Measurements from ENCODE around the gene TIA1.
A peak's percentile ranks its signal among the peaks of the same experiment; 100 is the strongest.
"Not testable (repeated sequence)": the region's sequence is repeated elsewhere in the genome, so short reads cannot be mapped to it uniquely, and the experiment has no call there.

The TIA1 gene

GRCh38 chr2:70248181-70248847 is at the start of gene TIA1:
Gene TIA1 (minus strand): TSS chr2:70248628. CDS start chr2:70248430, 198 bp downstream.
- DNase-seq (ENCODE audit: low read depth), result peak; percentile 96

DNA sequence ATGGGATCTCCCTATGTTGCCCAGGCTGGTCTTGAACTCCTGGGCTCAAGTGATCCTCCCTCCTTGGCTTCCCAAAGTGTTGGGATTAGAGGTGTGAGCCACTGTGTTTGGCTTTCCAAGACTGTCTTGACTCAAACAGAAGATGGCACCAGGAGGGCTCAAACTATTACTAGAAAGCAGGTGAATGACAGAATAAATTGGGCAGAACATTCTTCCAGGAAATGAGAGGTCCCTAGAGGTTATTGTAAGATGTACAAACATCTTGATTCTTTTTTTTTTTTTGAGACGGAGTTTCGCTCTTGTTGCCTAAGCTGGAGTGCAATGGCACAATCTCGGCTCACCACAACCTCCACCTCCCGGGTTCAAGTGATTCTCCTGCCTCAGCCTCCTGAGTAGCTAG is 49.4 kb upstream of the TIA1 start:
- DNase-seq (ENCODE audit: low read depth), result not testable (repeated sequence)

DNA sequence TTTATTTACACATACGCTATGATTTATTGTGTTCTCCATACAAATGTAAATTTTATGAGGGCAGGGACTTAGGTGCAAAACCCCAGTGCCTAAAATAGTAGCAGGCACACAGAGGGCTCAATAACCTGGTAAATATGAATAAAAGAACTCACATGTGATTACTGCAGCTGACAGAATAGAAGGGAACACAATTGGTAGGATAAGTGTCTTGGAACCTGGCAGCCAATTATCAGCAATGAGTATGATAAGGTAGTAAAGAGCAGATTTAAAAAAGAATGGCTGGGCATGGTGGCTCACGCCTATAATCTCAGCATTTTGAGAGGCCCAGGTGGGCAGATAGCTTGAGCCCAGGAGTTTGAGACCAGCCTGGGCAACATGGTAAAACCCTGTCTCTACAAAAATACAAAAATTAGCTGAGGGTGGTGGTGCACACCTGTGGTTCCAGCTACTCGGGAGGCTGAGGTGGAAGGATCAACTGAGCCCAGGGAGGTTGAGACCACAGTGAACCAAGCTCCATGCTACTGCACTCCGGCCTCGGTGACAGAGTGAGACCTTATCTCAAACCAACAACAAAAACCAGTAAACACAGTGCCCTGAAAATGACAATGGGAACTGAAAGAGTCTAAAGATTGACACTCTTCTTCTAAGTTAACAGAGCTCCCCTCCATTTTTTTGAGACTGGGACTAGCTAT is 35.2 kb upstream of the TIA1 start:
- DNase-seq (ENCODE audit: low read depth), result no peak

GRCh38 chr2:70282439-70282838 is 34.0 kb upstream of the TIA1 start:
- no peak for DNase-seq (ENCODE audit: low read depth)

GRCh38 chr2:70280242-70280798 is 31.9 kb upstream of the TIA1 start:
- no peak for DNase-seq (ENCODE audit: low read depth)

- no peak for DNase-seq (ENCODE audit: low read depth)
Observed at GRCh38 chr2:70270323-70270722, 21.9 kb upstream of the TIA1 start.

DNA sequence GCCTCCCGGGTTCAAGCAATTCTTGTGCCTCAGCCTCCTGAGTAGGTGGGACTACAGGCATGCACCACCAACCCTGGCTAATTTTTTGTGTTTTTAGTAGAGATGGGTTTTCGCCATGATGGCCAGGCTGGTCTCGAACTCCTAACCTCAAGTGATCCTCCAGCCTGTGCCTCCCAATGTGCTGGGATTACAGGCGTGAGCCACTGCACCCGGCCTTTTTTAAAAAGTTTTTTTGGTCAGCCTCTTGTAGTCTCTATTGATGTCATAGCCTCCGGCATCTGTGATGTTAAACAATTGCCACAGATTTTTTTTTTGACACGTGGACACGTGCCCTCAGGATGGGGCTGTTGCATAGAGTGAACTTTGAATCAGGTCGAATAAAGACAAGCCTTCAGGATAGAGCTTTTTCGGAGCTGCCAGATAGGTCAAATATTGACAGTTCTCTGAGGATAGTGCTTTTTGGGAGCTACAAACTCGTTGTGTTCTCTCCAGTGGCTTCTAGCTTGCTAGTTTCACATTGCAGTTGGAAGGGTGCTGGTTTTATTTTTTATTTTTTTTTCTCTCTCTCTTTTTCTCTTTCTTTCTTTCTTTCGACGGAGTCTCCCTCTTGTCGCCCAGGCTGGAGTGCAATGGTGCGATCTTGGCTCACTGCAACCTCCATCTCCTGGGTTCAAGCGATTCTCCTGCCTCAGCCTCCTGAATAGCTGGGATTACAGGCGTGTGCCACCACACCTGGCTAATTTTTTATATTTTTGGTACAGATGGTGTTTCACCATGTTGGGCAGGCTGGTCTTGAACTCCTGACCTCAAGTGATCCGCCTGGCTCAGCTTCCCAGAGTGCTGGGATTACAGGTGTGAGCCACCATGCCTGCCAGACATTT is 21.2 kb upstream of the TIA1 start:
- not testable (repeated sequence) for DNase-seq (ENCODE audit: low read depth)

DNA sequence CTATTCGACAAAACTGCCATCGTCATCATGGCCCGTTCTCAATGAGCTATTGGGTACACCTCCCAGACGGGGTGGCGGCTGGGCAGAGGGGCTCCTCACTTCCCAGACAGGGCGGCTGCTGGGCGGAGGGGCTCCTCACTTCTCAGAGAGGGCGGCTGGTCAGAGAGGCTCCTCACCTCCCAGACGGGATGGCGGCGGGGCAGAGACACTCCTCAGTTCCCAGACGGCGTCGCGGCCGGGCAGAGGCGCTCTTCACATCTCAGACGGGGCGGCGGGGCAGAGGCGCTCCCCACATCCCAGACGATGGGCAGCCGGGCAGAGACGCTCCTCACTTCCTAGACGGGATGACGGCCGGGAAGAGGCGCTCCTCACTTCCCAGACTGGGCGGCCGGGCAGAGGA is 18.5 kb upstream of the TIA1 start:
- not testable (repeated sequence) for DNase-seq (ENCODE audit: low read depth)

DNA sequence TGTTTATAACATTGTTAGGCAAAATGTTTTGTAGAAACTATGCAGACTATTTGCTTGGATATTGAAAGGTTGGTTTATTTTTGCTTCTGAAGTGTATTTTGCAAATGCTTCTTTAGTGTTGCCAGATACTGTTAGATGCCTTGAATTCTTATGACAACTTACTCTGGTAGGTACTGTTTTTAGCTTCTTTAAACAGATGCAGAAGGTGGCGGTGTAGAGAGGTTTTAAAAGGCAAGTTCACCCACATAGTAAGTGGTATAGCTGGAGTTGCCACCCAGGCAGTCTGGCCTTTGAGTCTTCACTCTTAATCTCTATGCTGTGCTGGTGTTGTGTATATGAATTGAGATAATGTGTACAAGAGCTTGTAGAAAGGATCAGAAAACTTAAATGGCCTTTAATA is 13.1 kb upstream of the TIA1 start:
- DNase-seq (ENCODE audit: low read depth), result no peak

- DNase-seq (ENCODE audit: low read depth), result no peak
Observed at GRCh38 chr2:70258532-70258875, 10.1 kb upstream of the TIA1 start.

DNA sequence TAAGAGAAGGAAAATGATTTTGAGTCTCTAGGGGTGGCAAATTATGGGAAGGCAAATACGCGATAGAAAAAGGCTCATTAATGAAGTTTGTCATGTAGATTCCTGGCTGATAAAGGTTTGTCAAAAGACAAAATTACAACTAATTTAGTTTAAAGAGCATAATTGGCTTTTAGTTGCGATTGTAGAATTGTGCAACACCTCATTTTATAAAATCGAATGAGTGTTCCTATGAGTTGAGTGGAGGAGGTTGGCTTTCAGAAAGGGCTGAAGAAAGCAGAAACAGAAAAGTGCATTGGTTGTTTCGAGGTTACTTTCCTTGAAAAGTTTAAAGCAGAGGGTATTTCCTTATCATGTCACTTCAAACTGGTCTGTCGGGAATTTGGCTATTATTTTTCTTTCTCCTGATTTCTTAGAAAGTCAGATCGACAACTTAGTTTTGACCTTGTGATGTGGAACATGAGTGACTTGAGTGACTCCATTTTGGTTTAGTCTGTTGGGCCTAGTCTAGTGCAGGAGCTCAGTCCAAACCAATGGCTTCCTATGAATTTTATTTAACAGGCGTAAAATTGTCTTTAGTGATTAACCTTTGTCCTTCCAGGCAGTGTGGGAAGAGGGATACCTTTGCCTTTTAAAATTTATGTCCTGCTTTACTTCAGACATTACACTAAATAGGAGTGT is 7.3 kb upstream of the TIA1 start:
- DNase-seq (ENCODE audit: low read depth), result no peak

DNA sequence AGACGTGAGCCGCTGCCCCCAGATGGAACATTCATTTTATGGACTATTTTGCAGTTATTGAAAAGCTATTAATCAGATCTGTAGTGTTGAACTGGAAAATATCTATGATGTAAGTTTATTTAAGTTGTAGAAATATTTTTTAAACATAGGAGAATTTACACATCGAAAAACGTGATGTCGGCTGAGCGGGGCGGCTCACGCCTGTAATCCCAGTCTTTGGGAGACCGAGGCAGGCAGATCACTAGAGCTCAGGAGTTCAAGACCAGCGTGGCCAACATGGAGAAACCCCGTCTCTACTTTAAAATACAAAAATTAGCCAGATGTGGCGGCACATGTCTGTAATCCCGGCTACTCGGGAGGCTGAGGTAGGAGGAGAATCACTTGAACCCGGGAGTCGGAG is 2.0 kb upstream of the TIA1 start:
- no peak for DNase-seq (ENCODE audit: low read depth)

- no peak for DNase-seq (ENCODE audit: low read depth)
Observed at GRCh38 chr2:70247364-70248180, 856 bp downstream of the TIA1 start.

DNA sequence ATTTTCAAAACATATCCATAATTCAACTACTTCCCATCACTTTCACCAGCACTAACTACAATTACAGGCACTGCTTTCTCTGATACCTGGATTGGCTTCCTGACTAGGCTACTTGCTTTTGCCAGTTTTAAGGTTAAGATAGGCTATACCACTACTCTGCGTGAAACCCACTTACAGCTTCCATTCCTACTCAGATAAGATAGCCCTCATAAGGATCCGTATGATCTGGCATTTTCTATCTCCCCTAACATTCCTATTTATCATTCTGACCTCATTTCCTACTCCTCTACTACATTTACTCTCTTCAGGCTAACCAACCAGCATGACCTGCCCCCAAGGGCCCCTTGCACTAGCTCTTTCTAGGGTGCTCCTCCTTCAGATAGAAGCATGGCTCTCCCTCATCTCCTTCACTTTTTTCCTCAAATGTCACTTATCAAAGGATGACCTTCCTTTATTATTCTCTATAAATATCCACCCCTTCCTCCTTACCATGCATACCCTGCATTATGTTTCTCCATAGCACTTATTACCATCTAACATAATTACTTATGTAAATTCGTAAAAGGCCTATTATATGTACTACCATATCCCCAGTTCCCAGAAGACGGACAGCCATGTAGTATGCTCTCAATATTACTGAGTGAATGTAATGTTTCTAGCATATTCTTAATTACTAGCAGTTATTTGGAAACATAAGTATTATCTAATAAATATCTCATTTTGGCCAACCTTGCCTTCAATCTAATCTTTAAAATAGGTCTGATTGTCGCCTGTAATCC is 4.4 kb downstream of the TIA1 start:
- no peak for DNase-seq (ENCODE audit: low read depth)

- DNase-seq (ENCODE audit: low read depth), result no peak
Observed at GRCh38 chr2:70242552-70242951, 5.9 kb downstream of the TIA1 start.

DNA sequence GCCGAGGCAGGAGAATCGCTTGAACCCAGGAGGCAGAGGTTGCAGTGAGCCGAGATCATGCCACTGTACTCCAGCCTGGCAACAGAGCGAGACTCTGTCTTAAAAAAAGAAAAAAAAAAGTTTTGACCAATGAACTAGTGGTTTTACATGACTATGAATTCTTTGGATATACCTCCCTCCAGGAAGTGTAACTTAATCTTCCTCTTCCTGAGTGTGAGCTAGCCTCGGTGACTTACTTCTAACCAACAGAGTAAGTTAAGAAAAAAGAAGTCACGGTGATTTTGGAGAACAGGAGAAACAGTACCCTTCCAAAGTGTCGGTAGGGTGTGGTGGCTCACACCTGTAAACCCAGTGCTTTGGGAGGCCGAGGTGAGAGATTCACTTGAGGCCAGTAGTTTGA is 7.1 kb downstream of the TIA1 start:
- no peak for DNase-seq (ENCODE audit: low read depth)

GRCh38 chr2:70240599-70240998 is 7.8 kb downstream of the TIA1 start:
- no peak for DNase-seq (ENCODE audit: low read depth)

DNA sequence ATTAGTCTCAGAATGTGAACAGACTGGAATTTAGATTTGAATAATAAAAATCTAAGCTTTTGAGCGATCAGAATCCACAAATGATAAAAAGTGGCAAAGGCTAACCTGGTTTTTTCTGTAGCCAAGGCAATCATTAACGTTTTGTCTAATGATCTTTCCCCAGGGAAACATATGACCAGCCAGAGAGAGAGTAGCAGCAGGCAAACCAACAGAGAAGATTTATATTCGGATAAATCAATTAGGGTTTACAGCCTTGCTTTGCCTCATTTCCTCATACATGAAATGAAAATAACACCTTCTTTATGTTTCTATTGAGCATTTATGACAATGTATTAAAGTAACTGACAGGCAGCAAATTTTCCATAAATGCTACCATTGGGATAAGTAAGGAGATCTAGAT is 14.5 kb downstream of the TIA1 start:
- DNase-seq (ENCODE audit: low read depth), result no peak

DNA sequence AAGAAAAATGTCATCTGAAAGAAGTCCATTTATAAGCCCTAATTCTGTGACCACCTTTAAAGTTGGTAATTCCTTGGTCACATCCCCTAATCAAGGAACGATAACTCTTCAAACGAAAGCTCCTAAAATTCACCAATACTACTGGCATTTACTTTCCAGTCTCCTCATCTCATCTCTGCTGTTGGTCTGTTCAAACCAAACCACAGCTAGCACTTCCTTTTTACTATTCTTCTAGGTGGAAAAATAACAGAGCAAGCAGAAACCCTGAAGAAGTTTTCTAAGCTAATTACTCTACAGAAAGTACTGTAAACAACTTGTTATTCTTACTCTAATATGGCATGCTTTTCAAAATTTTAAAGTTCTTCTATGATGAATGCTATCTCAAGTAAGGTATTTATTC is 21.6 kb downstream of the TIA1 start:
- no peak for DNase-seq (ENCODE audit: low read depth)

GRCh38 chr2:70223305-70223704 is 25.1 kb downstream of the TIA1 start:
- not testable (repeated sequence) for DNase-seq (ENCODE audit: low read depth)

All from stimulated activated CD8-positive, alpha-beta memory T cell treated with anti-CD3 and anti-CD28 coated beads, Interleukin-12 subunit alpha, Interleukin-12 subunit beta, amount 100 ng/mL, for 4 hours (primary cell).